PC-3 (cell line): ENCODE measurements around the gene F2RL1.

ENCODE experiments used
- EZH2 ChIP-seq: fragments of 300-600 bp; sonication (generic); IDR thresholded peaks from one replicate; pipeline ENCODE4 v1.6.1; 2017; ENCODE audit warnings: antibody characterized with exemption, mild to moderate bottlenecking, low read length; ENCODE audit not compliant: unreplicated experiment
- EZH2phosphoT487 ChIP-seq: fragments of 300-600 bp; sonication (generic); IDR thresholded peaks from 2 replicates; pipeline ENCODE4 v1.6.1; 2018; ENCODE audit warnings: mild to moderate bottlenecking, antibody characterized with exemption, low read length, borderline replicate concordance
- TF ChIP-seq, protein P1 (sequence below): fragments of 300-600 bp; sonication (generic); conservative IDR thresholded peaks from 2 replicates; pipeline ENCODE4 v1.5.1; 2017; ENCODE audit warnings: antibody characterized with exemption, low read depth, mild to moderate bottlenecking, low read length

DNA sequence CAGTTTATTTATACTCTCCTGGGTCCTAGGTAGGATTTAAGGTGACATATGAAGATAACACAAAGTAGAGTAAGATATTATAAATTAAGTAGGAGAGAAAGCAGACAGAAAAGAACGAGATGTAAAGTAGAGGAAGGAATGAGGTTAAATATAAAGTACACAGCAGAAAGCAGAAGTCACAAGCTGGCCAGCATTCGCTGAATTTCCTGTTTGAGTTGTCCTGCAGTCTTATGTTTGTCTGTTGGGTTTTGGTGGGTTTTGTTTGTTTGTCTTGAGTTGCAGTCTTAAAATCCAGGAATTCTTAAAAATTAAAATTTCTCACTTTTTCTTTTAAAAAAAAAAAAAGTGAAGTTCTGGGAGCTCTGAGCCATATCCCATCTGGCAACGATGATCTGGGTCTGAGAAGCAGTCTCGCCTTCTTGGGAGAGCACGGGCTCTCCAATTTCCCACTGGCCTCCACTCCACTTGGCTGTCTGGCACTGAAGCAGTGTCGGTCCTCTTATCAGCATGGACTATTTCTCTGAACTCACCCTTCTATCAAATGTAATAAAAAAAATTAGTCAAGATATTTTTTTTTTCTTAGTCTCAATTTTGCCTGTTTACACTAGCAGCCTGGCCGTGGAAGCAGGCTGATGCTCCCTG is 33.0 kb downstream of the F2RL1 start:
- TF ChIP-seq, protein P1, sequence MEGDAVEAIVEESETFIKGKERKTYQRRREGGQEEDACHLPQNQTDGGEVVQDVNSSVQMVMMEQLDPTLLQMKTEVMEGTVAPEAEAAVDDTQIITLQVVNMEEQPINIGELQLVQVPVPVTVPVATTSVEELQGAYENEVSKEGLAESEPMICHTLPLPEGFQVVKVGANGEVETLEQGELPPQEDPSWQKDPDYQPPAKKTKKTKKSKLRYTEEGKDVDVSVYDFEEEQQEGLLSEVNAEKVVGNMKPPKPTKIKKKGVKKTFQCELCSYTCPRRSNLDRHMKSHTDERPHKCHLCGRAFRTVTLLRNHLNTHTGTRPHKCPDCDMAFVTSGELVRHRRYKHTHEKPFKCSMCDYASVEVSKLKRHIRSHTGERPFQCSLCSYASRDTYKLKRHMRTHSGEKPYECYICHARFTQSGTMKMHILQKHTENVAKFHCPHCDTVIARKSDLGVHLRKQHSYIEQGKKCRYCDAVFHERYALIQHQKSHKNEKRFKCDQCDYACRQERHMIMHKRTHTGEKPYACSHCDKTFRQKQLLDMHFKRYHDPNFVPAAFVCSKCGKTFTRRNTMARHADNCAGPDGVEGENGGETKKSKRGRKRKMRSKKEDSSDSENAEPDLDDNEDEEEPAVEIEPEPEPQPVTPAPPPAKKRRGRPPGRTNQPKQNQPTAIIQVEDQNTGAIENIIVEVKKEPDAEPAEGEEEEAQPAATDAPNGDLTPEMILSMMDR, result no peak
- TF ChIP-seq EZH2 (no peak), EZH2phosphoT487 (no peak)
